OCI-LY7 (cell line): ENCODE measurements around the gene KDM1B. TPM values are rescaled to one million over a fixed set of nuclear protein-coding genes. Genes with fewer than 3 reads are reported as not detected.
"Not testable (repeated sequence)": the region's sequence is repeated elsewhere in the genome, so short reads cannot be mapped to it uniquely, and the experiment has no call there.

Source experiments
- BruUV-seq: library from RNA; stranded (reverse); fragments of 400-500 nt; replicated peaks from 2 replicates; lab custom pipeline; 2021; lab: Mats Ljungman, UMichigan
- CTCF ChIA-PET: fragments of 300-600 bp; sonication (Branson Sonifier 250); formaldehyde crosslinking; loops from one replicate; lab custom pipeline; 2022; ENCODE audit warnings: antibody characterized with exemption; ENCODE audit not compliant: unreplicated experiment; lab: Charles Lee
- POLR2A ChIA-PET: fragments of 300-600 bp; sonication (Branson Sonifier 250); formaldehyde crosslinking; loops from one replicate; lab custom pipeline; 2022; ENCODE audit warnings: antibody characterized with exemption; lab: Charles Lee
- DNase-seq: peaks from one replicate; pipeline ENCODE4 v3.0.0-alpha.2; 2015; ENCODE audit warnings: low spot score
- H2AFZ ChIP-seq: fragments of 200-600 bp; sonication (generic), shearing (Covaris generic); 2 replicates; pipeline ENCODE4 v1.6.1; 2014; ENCODE audit warnings: mild to moderate bottlenecking, antibody characterized with exemption, low read length, moderate library complexity
- H3K27ac ChIP-seq: fragments of 200-600 bp; sonication (generic); 2 replicates; pipeline ENCODE4 v1.5.1; 2014; ENCODE audit warnings: mixed run types, low read depth, mild to moderate bottlenecking, moderate library complexity, low read length, inconsistent platforms; ENCODE audit not compliant: poor library complexity, severe bottlenecking
- H3K36me3 ChIP-seq: fragments of 200-600 bp; sonication (generic); 2 replicates; pipeline ENCODE4 v1.6.1; 2014; ENCODE audit warnings: mild to moderate bottlenecking, antibody characterized with exemption, low read length, moderate library complexity, mixed read lengths; ENCODE audit not compliant: insufficient read depth
- H3K4me1 ChIP-seq: fragments of 200-600 bp; sonication (generic); 2 replicates; pipeline ENCODE4 v1.5.1; 2014; ENCODE audit warnings: mild to moderate bottlenecking, low read length; ENCODE audit not compliant: insufficient read depth, poor library complexity, severe bottlenecking
- H3K4me2 ChIP-seq: fragments of 200-600 bp; sonication (generic); 2 replicates; pipeline ENCODE4 v1.6.1; 2014; ENCODE audit warnings: mild to moderate bottlenecking, low read length
- H3K4me3 ChIP-seq: fragments of 200-600 bp; sonication (generic); 2 replicates; pipeline ENCODE4 v1.5.1; 2014; ENCODE audit warnings: mild to moderate bottlenecking, low read depth, low read length; ENCODE audit not compliant: poor library complexity, severe bottlenecking
- H3K79me2 ChIP-seq: fragments of 200-600 bp; sonication (generic); 2 replicates; pipeline ENCODE4 v1.6.1; 2016; ENCODE audit warnings: low read depth, mild to moderate bottlenecking, low read length, moderate library complexity, mixed read lengths; ENCODE audit not compliant: insufficient read depth
- H3K9me2 ChIP-seq: fragments of 200-600 bp; sonication (generic); 2 replicates; pipeline ENCODE4 v1.6.1; 2016; ENCODE audit warnings: mild to moderate bottlenecking, low read length, mixed read lengths; ENCODE audit not compliant: insufficient read depth
- H3K9me3 ChIP-seq: fragments of 200-600 bp; sonication (generic); 2 replicates; pipeline ENCODE4 v1.6.1; 2014; ENCODE audit warnings: mild to moderate bottlenecking, mixed run types, low read length, mixed read lengths
- H4K20me1 ChIP-seq: fragments of 200-600 bp; sonication (generic); 2 replicates; pipeline ENCODE4 v1.6.1; 2014; ENCODE audit warnings: mild to moderate bottlenecking, antibody characterized with exemption, low read length, moderate library complexity, mixed read lengths; ENCODE audit not compliant: insufficient read depth
- EZH2phosphoT487 ChIP-seq: fragments of 200-600 bp; sonication (generic); IDR thresholded peaks from 2 replicates; pipeline ENCODE4 v1.6.1; 2018; ENCODE audit warnings: low read depth, borderline replicate concordance, mild to moderate bottlenecking, mixed run types, antibody characterized with exemption, low read length, moderate library complexity, mixed read lengths
- intact Hi-C: fragments of 100-400 bp; cut with micrococcal nuclease; formaldehyde crosslinking; loops from one replicate; pipeline ENCODE4 v1.10.0; 2022; ENCODE audit not compliant: unreplicated experiment
- total RNA-seq, 2 experiments: library from RNA; depleted of rRNA in 1 of 2; stranded (reverse); fragments of >200 nt in 1 of 2; shearing (Covaris generic) in 1 of 2; gene quantifications; 2 replicates each; pipeline ENCODE4 v1.2.3, GENCODE V29; 2014 to 2022
- TF ChIP-seq, protein P1 (sequence below): fragments of 200-600 bp; sonication (generic); conservative IDR thresholded peaks from 2 replicates; pipeline ENCODE4 v1.5.1; 2014; ENCODE audit warnings: mild to moderate bottlenecking, antibody characterized with exemption, low read length, moderate library complexity, mixed read lengths

The KDM1B gene
- total RNA-seq, 2 experiments from 2014 or later, result 37.6 to 56.4 TPM

- Histone ChIP-seq H3K9me2 (no peaks in the 10 kb centered on the region), H4K20me1 (no peaks in the 10 kb centered on the region), H3K9me3 (no peaks in the 10 kb centered on the region), H3K27ac (no peak overlapping the region), H3K4me1 (no peaks in the 10 kb centered on the region), H3K36me3 (peaks cover 21% of the 10 kb centered on the region), H3K79me2 (no peaks in the 10 kb centered on the region), H3K4me3 (no peak overlapping the region), H2AFZ (no peak overlapping the region), H3K4me2 (no peak overlapping the region)
- TF ChIP-seq, protein P1, sequence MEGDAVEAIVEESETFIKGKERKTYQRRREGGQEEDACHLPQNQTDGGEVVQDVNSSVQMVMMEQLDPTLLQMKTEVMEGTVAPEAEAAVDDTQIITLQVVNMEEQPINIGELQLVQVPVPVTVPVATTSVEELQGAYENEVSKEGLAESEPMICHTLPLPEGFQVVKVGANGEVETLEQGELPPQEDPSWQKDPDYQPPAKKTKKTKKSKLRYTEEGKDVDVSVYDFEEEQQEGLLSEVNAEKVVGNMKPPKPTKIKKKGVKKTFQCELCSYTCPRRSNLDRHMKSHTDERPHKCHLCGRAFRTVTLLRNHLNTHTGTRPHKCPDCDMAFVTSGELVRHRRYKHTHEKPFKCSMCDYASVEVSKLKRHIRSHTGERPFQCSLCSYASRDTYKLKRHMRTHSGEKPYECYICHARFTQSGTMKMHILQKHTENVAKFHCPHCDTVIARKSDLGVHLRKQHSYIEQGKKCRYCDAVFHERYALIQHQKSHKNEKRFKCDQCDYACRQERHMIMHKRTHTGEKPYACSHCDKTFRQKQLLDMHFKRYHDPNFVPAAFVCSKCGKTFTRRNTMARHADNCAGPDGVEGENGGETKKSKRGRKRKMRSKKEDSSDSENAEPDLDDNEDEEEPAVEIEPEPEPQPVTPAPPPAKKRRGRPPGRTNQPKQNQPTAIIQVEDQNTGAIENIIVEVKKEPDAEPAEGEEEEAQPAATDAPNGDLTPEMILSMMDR, result no peak
- no peak for TF ChIP-seq EZH2phosphoT487
- BruUV-seq, result no TSS peak
- CTCF ChIA-PET, result no interaction called here
- intact Hi-C loops, result no loop called here
- DNase-seq, result no peak
- POLR2A ChIA-PET, result interaction anchor here (0.7 kb wide), 1 partner anchor 340 kb away, joined by 3 read pairs; no protein-coding TSS in a partner anchor
Measured at GRCh38 chr6:18147616-18148015, 7.6 kb upstream of the KDM1B start.

DNA sequence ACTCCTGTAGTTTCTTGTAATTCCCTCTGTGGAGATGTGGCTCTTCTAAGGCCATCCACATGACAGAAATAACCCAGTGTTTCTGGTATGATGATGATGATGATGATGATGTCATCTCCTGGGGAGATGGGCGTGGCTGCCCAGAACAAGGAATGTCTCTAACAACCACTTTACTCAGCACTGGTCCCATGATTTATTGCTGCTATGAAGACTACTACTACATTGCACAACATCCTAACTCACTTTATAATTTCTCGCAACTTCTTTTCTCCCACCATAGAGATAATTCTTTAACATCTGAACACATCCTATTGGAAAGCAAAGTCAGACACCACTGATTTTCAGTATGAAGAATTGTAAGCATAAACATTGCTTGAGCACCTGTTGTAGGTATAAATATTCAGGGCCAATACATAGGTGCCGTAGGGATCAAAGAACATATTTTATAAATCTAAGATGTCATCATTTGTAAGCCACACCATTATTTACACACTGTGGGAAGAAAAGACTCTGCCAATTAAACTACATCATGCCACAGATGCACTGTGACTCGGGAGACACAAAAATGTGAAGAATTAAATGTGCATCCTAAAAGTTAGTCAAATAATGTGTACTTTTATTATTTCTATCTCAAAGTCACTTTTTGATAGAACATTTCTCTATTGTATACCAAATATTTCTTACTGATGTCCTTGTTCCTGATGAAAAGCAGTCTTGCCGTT, 6.8 kb upstream of the KDM1B start:
- peaks cover 14% of the 10 kb centered on the region; the same call in 1 of the 2 replicates for H3K36me3 ChIP-seq
- H4K20me1 ChIP-seq, result no peaks in the 10 kb centered on the region
- H3K4me2 ChIP-seq, result no peak overlapping the region
- no peak for DNase-seq
- no peak for TF ChIP-seq EZH2phosphoT487
- TF ChIP-seq, protein P1, result no peak
- no peak overlapping the region for H3K27ac ChIP-seq
- intact Hi-C loops, result no loop called here
- H2AFZ ChIP-seq, result no peak overlapping the region
- ChIA-PET CTCF (interaction anchor here (0.6 kb wide), 1 partner anchor 412 kb away, joined by 4 read pairs; no protein-coding TSS in a partner anchor), POLR2A (no interaction called here)
- no peaks in the 10 kb centered on the region for H3K9me3 ChIP-seq
- H3K4me1 ChIP-seq, result peaks cover 7% of the 10 kb centered on the region
- no peaks in the 10 kb centered on the region for H3K9me2 ChIP-seq
- H3K79me2 ChIP-seq, result peaks cover 2% of the 10 kb centered on the region; the same call in 1 of the 2 replicates
- no peak overlapping the region for H3K4me3 ChIP-seq
- BruUV-seq, result no TSS peak

- Histone ChIP-seq H3K36me3 (peaks cover 15% of the 10 kb centered on the region; the same call in 1 of the 2 replicates), H3K4me1 (peaks cover 20% of the 10 kb centered on the region)
- H3K27ac ChIP-seq, H3K9me2 ChIP-seq, H2AFZ ChIP-seq, BruUV-seq, DNase-seq, H3K79me2 ChIP-seq, H3K4me3 ChIP-seq, H4K20me1 ChIP-seq, H3K4me2 ChIP-seq, H3K9me3 ChIP-seq, CTCF ChIA-PET: not testable (repeated sequence)
- intact Hi-C loops, result loop anchor here (10.0 kb wide), 2 partner anchors 353 to 1637 kb away; no protein-coding TSS in a partner anchor
- POLR2A ChIA-PET, result interaction anchor here (1.8 kb wide), 1 partner anchor 10 kb away, joined by 5 read pairs; no protein-coding TSS in a partner anchor
Measured at GRCh38 chr6:18151391-18151790, 3.8 kb upstream of the KDM1B start.
